ENCODE data around the gene PMM1.
A peak's percentile ranks its signal among the peaks of the same experiment; 100 is the strongest.
"Not testable (repeated sequence)": the region's sequence is repeated elsewhere in the genome, so short reads cannot be mapped to it uniquely, and the experiment has no call there.

Gene PMM1

DNA sequence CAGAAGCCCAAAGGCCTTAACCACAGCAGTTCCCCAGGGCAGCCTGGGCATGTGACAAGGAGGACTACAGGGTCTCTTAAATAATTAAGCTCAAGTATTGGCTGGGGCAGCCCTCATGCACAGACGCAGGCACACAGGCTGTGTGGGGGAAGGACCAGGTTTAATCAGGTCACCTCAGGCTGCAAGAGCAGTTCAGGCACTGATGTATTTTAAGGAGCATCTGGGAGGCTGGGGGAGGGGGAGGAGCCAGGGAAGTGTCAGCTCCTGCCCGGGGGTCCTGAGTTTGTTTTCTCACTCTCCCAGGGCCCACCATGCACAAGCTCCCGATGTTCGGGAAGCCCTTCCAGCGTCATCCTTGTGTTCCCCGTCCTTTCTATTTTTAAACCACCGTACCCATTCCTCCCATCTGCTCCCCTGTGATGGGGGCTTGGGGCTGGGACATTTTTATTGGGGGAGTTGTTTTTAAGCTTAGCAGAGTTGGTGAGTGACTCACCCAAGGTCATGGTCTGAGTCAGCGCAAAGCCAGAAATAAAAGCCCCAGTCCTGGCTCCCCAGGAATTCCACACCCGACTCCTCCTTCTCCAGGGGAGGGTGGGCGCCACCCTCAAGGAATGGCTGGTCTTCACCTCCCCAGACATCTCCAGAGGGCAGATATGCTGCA, 26.5 kb downstream of the PMM1 start:
- peak; percentile 25 for DNase-seq (ENCODE audit: low read depth)

DNA sequence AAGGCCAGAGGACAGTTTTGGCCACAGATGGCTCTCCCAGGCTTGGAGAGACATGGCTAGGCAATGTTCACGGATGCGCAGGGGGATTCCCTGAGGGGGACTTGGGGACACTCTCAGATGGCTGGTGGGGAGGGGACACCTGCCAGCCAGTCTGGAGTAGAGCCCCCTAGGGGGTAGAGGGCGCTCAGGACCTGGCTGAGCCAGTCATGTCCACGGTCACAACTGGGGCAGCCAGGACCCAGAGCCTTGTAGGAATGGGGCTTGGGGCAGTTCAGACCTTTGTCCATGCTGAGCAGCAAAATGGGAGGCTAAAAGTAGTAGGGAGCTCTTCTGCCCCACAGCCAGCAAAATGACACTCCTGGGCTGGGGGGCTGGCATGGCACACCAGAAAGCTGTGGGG, 27.2 kb downstream of the PMM1 start:
- DNase-seq (ENCODE audit: low read depth): no peak

DNA sequence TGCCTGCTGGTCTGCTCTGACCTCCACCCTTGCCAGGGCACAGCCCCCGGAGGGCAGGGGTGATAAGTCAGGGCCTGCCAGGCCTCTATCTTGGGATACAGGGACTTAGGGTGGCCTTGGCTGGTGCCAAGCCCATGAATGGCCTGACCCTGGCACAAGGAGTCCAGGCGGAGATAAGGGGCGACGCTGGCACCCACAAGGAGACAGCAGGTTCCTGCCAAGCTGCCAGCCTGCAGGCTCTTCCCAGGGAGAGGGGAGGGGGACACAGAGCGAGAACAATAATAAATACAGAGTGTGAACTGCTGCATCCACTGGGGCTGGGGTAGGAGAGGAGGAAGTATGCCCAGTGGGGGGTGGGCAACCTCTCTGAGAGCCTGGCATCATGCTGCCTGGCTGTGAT, 27.9 kb downstream of the PMM1 start:
- no peak for DNase-seq (ENCODE audit: low read depth)

DNA sequence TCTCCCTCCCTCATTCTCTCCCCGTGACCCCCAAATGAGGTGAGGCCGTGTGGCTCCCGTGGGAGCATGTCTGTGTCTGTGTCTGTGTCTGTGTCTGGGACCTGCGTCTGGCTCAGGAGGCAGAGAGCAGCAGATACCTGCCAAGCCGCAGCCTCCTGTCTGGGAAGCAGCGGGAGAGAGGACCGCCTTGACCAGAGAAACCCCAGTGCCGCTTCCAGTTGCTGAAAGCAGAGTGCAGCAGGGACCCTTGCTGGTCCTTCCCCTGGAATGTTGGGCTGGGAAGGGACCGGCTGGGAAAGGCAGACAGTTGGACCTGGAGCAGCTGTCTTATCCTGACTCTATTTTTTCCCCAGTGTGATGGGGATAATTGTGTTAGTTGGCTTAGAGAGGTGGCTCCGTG, 28.3 kb downstream of the PMM1 start:
- no peak for DNase-seq (ENCODE audit: low read depth)

DNA sequence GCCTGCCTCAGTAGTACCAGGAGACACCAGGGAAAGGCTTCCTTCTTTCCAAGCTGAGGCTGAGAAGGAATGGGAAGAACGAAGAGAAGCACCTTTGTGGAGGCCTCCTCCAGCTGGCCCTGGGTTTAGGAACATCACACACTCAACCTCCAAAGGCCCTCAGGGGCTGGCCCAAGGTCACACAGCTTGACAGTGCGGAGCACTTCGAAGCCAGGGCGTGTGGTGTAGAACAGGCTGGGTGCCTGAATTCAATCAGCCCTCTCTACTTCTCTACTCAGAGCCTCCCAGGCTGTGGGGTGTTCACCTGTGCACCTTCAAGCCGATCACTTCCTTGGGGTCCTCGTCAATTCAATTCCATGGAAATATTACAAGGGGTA, 29.6 kb downstream of the PMM1 start:
- DNase-seq (ENCODE audit: low read depth): no peak

DNA sequence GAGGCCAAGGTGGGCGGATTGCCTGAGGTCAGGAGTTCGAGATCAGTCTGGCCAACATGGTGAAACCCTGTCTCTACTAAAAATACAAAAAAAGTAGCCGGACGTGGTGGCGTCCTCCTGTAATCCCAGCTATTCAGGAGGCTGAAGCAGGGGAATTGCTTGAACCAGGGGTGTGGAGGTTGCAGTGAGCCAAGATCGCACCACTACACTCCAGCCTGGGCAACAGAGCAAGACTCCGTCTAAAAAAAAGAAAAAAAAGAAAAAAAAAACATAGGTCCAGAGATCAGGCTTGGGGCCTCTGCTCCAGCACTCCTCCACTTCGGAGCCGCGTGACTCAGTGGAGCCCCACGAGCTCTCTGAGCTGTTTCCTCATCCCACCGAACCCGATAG, 31.4 kb downstream of the PMM1 start:
- not testable (repeated sequence) for DNase-seq (ENCODE audit: low read depth)

DNA sequence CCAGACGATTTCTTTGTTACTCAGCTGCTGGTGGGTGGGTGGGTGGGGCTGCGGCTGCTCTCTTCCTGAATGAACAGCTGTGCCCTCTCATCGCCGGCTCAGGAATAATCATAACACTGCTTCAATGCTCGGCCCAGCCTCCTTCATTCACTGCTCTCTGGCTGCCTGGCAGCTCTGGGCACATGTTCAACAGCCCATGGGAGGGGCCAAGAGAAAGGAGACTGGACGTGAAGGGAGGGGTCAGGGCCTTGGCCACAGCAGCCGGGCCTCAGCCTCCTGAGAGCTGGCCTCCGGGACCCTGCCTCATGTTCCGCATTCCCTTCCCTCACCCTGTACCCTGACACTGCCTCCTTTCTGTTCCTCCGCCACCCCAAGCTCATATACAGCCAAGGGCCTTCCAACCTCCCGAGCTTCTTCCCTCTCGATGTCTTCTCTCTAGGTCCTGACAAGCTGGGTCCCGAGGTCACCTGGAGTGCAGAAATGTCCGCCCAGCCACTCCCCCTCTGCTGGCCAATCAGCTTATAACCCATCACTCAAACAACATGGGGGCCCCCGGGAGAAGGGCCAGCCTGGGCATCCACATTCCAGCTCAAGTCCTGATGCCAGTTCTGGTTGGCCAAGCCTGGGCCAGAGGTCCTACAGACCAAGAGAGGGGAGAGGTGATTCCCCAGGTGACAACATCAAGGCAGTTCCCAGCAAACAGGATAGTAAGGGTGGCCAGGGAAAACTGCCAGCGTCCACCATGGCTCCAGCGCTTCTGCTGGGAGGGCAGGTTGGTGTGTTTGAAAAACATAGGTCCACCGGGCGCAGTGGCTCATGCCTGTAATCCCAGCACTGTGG, 32.0 kb downstream of the PMM1 start:
- no peak for DNase-seq (ENCODE audit: low read depth)

DNA sequence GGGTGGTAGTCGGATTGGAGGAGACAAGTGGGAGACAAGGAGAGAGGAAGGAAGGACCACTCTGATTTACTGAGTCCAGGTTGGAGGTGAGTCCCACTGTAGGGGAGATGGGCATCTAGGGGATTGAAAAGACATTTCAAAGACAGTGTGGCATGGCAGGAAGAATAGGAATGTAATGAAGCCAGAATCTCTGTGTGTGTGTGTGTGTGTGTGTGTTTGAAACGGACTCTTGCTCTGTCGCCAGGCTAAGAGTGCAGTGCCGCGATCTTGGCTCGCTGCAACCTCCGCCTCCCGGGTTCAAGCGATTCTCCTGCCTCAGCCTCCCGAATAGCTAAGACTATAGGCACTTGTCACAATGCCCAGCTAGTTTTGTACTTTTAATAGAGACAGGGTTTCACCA, 33.1 kb downstream of the PMM1 start:
- no peak for DNase-seq (ENCODE audit: low read depth)

DNA sequence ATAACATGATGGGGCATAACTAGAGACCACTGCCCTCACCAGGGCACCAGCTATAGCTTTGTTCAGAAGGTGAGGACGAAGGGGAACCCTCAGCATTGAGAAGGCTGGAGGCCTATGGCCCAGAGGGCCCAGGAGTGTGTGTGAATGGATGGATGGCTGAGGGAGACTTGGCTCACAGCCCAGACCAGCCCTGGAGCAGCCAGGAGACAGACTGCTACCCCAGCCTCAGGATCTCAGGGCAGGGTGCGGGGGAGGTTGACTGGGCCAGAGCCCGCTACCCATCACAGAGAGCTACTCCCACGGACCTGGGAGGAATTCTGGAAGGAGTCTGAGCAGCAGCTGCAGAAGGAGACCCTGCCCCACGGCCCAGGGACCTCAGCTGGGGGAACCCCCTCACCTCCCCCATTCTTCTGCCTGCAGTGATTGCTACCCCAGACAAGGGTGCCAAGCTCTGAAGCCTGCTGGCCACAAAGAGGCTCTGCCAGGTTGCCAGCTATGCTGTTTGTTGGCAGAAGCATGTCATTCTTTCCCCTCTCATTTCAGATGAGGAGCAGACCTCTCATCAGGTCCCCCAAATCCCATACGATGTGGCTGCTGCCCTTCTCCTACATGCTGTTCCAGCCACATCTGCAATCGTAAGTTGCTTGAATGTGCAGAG, 34.2 kb downstream of the PMM1 start:
- DNase-seq (ENCODE audit: low read depth): no peak

DNA sequence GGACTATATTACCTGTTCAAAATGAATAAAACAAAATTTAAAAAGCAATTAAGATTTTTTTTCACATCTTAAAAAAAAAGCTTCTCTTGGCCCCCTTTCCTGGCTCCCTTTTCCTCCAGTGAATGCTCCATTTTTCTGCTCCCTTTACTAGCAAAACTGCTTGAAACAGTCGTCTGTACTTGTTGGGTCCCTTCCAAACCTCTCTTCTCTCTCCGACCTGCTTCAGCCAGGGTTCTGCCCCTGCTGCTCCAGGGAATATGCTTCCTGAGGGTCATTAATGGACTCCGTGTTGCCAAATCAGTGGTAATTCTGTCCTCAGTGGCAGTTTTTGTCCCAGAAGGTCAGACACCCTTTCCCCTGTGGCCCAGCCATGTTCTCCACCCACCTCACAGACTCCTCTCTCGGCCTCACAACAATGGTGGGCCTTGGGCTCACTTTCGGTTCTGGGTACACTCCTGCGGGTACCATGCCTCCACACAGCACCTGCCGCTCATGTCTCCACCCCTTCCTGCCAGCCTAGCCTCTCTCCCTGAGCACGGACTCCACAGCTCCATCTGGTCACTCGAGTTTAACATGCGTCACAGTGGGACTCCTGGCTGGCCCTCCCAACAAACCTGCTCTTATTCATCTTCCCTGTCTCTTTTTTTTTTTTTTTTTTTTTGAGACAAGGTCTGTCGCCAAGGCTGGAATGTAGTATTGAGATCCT, 37.6 kb downstream of the PMM1 start:
- DNase-seq (ENCODE audit: low read depth): no peak

DNA sequence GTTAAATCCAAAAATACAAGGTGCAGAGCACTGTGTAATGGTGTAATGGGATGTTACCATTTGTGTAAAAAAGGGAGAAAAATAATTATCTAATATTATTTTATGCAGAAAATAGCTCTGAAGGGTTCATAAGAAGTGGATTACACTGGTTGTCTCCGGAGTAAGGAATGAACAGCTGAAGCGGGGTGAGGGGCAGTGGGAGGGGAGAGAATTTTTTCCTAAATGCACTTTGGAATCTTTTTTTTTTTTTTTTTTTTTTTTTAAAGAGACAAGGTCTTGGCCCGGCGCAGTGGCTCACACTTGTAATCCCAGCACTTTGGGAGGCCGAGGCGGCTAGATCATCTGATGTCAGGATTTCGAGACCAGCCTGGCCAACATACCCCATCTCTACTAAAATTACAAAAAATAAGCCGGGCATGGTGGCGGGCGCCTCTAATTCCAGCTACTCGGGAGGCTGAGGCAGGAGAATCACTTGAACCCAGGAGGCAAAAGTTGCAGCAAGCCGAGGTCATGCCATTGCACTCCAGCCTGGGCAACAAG, 38.6 kb downstream of the PMM1 start:
- DNase-seq (ENCODE audit: low read depth): no peak

DNA sequence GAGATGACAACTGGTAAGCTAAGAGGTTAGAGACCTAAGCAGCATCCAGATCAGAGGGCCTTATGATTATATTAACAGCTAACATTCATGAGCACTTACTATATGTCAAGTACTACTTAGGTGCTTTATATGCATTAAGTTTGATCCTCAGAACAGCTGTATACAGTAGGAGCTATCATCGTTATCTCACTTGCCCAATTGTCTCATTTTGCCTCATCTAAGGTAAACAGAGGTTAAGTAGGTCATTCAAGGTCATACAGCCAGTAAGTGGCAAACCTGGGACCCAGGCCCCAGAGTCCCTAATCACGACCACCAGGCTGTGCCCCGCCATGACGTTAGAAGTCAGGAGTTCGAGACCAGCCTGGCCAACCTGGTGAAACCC, 40.8 kb downstream of the PMM1 start:
- no peak for DNase-seq (ENCODE audit: low read depth)

DNA sequence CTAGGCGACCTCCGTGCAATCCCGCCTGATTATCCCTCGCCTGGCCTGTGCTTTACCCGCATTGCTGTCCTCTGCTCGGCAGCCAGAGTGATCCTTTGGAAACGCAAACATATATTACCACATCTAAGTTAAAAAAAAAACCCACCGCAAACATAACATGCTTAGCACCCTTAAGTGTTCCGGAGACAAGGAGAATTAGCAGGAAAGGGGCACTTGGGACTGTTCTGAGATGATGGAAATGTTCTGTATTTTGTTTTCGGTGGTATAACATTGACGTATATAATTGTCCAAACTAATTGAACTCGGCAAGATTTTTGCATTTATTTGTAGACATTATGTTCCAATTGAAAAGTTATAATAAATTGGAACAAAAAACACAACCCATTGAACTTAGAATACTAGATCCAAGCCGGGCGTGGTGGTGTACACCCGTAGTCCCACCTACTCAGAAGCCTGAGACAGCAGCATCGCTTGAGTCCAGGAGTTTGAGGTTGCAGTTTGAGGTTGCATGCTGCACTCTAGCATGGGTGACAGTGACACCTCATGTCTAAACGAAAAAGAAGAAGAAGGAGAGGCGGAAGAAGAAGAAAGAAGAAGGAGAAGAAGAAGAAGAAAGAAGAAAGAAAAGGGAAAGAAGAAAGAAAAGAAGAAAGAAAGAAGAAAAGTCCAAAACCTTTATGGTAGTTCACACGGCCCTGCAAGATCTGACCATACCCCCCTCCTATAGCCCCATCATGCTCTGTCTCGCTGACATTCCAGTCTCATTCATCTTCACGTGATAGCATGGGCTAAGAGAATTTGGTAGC, 44.8 kb downstream of the PMM1 start:
- no peak for DNase-seq (ENCODE audit: low read depth)

DNA sequence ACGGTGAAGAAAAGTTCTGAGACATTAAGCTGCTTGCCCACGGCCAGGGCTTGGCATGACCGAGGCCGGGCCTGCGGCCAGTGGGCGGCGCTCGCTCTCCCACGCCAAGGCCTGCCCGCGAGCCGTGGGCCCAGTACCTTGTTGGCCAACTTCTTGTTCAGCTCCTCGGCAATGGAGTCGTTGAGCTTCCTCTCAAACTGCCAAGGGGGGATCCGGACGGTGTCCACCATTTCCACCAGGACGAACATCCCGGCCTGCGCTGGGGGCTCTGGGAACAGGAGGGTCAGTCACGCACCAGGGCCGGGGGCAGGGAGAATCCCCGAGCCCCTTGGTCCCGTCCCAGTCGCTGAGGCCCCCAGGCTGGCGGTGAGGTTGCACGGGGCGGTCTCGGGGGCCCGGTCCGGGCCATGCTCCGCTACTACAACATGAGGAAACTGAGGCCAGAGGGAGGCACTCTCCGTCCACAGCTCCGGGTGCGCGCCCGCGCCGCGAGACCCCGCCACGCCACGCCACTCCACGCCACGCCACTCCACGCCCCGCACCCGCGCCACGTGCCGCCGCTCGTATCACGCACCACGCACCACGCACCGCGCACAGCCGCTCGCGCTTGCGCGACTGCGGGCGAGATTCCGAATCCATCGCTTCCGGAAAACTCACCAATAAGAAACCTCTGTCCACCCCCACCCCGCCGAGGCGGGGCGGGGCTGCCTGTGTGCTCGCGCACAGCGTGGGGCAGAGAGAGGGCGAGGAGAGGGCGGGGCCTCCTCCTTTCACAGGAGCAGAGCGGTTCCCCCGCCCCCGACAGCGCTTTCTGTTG, 45.6 kb downstream of the PMM1 start, which contains the start of gene POLR3H:
TSS of gene POLR3H (minus strand) at position 617 of the 817 bp plus-strand sequence. CDS start at position 248, 369 bp downstream.
- peak; percentile 85 for DNase-seq (ENCODE audit: low read depth)

DNA sequence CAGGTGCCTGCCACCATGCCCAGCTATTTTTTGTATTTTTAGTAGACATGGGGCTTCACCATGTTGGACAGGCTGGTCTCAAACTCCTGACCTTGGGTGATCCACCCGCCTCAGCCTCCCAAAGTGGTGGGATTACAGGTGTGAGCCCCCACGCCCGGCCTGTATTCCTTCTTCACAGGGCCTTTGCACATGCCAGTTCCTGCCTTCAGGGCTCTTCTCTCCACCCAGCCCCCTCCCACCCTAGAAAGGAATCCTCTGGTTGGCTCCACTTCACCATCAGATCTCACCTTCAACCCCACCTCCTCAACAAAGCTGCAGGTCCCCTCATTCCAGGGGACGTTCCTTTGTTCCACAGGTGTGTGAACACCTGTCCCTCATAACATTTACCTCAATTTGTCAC, 47.4 kb downstream of the PMM1 start:
- no peak for DNase-seq (ENCODE audit: low read depth)

DNA sequence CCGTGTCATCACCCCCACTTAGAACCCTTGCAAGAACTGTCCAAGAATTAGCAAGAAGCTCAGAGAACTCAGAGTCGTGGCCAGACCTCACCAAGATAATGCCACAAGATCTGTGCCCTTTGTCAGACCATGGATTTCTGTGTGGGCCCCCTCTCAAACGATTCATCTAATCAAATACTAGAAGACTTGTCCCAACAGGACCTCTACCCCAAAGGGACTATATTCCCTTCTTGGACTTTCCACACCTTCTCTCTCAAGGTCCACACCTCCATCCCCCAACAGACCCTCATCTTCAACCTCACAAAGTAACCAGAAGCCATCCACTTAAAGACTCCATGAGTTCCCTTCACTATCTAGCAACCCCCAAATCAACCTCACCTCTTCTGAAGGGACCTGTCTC, 48.2 kb downstream of the PMM1 start:
- no peak for DNase-seq (ENCODE audit: low read depth)

DNA sequence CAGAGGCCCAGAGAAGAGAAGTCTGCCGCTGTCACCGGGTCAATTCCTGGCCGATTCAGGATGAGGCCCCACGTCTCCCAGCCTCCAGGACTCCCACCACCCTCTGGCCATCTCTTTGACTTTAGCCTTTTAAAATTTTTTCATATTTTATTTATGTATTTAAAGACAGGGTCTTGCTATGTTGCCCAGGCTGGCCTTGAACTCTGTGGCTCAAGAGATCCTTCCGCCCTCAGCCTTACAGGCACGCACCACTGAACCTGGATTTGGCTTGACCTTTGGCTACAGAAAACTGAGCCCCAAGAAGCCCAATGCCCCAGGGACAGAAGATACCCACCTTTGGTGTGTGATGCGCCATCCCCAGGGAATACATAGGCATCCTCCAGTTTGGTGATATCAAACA, 49.3 kb downstream of the PMM1 start:
- no peak for DNase-seq (ENCODE audit: low read depth)

DNA sequence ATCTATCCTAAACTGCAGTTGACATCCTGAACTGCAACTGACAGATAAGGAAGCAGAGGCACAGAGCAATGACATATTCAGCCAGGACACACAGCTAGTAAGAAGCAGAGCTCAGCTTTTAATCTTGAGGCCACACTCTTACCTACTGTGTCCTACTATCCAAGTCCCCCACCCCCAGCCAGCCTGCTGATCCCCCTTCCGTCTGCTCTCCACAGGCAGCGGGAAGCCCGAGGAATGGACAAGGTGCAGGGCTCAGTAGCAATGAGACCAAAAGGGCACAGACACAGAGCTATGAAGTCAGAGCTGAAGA, 49.7 kb downstream of the PMM1 start:
- no peak for DNase-seq (ENCODE audit: low read depth)

DNA sequence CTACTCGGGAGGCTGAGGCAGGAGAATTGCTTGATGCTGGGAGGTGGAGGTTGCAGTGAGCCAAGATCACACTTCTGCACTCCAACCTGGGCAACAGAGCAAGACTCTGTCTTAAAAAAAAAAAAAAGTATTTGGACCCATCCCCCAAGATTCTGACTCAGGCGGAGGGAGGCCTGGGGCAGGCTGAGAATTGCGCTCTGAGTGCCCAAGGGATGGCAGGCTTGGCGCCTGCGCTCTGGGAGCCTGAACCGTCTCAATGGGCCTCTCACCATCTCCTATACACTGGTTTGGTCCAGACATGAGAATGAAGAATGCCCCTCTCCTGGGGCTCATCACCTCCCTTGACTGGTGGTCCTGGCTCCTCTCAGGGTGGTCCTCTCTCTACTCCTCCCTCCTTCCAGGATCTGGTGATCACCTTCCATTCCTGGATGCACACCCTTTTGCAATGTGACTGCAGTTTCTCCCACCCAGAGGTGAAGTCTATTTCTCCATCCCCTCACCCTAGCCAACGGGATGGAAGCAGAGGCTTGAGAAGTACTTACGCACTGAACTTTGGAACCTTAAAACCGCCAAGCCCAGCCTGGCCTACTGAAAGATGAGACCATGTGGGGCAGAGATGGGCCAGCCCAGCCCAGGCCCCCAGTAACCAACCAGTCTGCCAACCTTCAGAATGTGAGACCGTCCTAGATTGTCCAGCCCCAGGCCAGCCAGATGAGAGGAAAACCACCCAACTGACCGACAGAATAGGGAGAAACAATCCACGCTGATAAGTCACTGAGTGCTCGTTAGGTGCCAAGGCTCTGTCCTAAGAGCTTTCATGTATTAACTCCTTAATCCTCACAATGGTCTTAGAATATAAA, 50.3 kb downstream of the PMM1 start:
- peak; percentile 9 for DNase-seq (ENCODE audit: low read depth)

DNA sequence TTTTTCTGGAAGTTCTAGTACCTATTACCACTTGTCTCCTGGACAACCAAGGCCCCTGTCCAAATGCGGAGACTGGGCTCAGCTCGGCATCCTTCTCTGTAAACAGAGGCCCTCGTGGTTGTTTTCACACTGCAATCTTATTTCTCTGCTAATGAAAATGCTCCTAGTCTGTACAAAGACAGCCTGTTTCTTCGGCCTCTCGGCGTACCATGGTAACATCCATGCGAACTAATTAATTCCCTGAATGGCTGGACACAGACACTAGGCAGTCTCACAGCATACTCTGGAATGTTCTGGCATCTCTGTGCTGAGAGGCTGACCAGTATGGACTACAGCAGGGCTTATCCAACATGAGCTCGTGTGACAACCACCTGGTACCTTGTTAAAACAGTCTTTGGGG, 51.1 kb downstream of the PMM1 start:
- no peak for DNase-seq (ENCODE audit: low read depth)

Measured in GM04503 (cell line).